A549 treated with CpdA at 1 μM for 4 hours (cell line): ENCODE results near the gene FTH1. TPM values are rescaled to one million over a fixed set of nuclear protein-coding genes. Genes with fewer than 3 reads are reported as not detected.

Experiments
- total RNA-seq: library from RNA; stranded (reverse); fragments of 200-300 nt; extraction: Qiagen RNA extraction; gene quantifications from 5 replicates; pipeline ENCODE4 v1.2.3, GENCODE V29; 2022; ENCODE audit warnings: low read depth

The FTH1 gene
- 9,185 to 18,649 TPM (median 17,524 TPM) in 5 replicates for total RNA-seq

DNA sequence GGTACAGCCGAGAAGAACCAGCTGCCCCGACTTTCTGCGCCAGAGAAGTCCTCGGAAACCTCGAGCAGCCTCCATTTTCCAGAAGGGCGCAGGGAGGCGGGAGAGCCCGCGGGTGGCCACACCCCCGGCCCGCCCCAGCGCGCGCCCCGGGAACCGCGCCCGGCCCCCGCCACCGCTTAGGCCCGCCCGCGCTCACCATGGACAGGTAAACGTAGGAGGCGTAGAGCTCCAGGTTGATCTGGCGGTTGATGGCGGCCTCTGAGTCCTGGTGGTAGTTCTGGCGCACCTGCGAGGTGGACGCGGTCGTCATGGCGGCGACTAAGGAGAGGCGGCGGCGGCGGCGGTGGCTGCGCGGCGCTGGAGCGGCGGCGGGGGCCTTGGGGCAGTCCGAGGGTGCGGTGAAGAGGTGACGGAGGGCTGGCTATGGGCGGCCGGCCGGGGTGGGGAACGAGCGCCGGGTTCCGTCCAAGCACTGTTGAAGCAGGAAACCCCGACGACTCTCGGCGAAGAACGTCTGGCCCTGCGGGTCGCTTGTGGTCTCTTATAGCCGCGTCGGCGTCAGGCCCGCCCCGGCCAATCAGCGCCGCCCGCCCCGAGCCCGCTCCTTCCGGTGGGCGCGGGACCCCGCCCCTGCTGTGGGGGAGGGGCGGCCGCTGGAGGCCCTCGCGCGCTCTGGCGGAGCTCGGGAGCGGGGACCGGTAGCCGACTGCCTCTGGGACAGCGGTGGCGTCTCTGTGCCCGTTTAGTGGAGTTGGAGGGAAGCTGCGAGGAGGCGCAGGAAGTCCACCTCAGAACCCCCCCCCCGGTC lies at the start of gene FTH1:
Gene FTH1, minus strand, starts transcription at position 519 of the 808 bp plus-strand sequence. Its CDS starts 209 bp downstream, at position 310.

DNA sequence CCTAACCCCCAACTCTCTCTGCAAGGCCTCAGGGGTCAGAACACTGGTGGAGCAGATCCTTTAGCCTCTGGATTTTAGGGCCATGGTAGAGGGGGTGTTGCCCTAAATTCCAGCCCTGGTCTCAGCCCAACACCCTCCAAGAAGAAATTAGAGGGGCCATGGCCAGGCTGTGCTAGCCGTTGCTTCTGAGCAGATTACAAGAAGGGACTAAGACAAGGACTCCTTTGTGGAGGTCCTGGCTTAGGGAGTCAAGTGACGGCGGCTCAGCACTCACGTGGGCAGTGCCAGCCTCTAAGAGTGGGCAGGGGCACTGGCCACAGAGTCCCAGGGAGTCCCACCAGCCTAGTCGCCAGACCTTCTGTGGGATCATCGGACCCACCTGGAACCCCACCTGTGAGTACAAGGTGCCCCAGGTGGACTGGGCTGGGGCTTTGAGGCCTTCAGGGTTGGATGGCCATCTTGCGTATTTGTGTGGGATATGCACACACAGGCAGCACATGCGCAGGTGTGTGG lies 17.3 kb downstream of the FTH1 start, which contains the start of gene BEST1:
Gene BEST1, plus strand, starts transcription at position 317 of the 513 bp plus-strand sequence. CDS start 1,456 bp downstream, outside the sequence.

DNA sequence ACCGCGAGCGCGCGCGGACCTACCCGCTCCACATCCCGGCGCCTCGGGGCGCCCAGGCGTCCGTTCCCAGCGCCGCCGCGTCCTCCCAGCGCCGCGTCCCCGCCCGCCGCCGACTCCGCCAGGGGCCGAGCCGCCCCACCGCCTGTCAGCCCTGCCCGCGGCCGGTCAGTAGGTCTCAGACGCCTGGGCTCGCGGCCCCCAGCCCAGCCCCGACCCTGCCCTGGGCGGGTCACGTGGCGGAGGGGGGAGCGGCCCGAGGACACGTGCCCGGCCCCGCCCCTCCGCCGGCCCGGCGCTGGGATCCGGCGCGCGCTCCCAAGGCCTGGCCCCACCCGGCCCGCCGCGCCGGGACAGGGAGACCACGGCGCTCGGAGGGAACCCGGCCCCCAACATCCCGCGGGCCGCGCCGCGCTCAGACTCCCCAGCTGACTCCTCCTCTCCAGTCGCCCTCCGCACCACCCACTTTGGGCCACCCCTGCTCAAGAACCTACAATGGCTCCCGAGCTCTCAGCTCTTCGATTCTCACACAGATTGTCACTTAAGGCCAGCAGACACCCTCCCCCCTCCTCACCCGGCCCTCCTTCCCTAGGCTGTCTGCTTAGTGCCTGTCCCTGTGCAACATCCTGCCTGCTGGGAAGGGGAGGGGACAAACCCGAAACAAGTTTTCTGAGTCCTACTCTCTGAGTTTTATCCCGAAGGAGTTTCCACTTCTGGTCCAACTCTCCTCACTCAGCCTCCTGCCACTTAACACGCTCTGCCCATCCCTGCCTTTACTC lies 49.9 kb downstream of the FTH1 start, which contains the start of gene RAB3IL1:
Gene RAB3IL1, minus strand, starts transcription at position 233 of the 776 bp plus-strand sequence. Its CDS starts 199 bp downstream, at position 34.

Other genes with a start within 250 kb of the FTH1 start
- 16.3 to 24.3 TPM (median 19.8 TPM) in 5 replicates for gene MYRF, start 215.0 kb downstream of the FTH1 start, total RNA-seq
- 212 to 267 TPM (median 242 TPM) in 5 replicates for gene TMEM258, start 175.0 kb downstream of the FTH1 start, total RNA-seq
- gene FEN1, start 174.7 kb downstream of the FTH1 start, total RNA-seq: 96.5 to 121 TPM (median 110 TPM) in 5 replicates
- 113 to 152 TPM (median 135 TPM) in 5 replicates for gene FADS1, start 150.6 kb downstream of the FTH1 start, total RNA-seq
- 247 to 316 TPM (median 278 TPM) in 5 replicates for gene FADS2, start 139.3 kb downstream of the FTH1 start, total RNA-seq
- gene FADS3, start 76.1 kb downstream of the FTH1 start, total RNA-seq: 35.6 to 50.7 TPM (median 50.3 TPM) in 5 replicates
- gene RAB3IL1, start 50.1 kb downstream of the FTH1 start, total RNA-seq: 8.9 to 14.3 TPM (median 11.4 TPM) in 5 replicates
- 2.1 to 8.7 TPM (median 5.1 TPM) in 5 replicates for gene BEST1, start 17.3 kb downstream of the FTH1 start, total RNA-seq
- 48.8 to 59.2 TPM (median 57.7 TPM) in 5 replicates for gene INCENP, start 156.4 kb upstream of the FTH1 start, total RNA-seq
- gene SCGB1D1, start 222.6 kb upstream of the FTH1 start, total RNA-seq: not detected in 5 replicates
- gene SCGB2A1, start 241.0 kb upstream of the FTH1 start, total RNA-seq: not detected in 5 replicates